HK-2 (cell line): Measurements from ENCODE around the gene FAM204A.

Source experiments
- DNase-seq: peaks from one replicate; pipeline ENCODE4 v3.0.0-alpha.2; 2018; ENCODE audit not compliant: unreplicated experiment

Gene FAM204A

DNA sequence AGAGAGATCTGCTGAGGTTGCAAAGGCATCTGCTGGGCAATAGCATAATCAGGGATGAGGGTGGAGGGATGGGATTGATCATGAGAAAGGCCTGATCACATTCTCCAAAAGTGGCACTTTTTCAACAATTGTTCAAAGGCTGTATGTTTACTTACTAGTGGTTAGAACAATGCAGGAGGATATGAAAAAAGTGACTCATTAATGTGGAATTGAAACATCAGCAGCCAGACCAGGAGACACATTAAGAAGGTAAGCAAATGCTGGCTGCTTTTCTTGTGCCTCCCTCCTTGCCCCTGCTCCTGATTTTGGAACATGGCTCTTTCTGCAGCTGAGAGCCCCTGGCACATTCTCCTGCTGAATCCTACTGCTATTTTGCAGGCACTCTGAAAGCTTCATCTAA, 63.5 kb downstream of the FAM204A start:
- DNase-seq, result no peak

DNA sequence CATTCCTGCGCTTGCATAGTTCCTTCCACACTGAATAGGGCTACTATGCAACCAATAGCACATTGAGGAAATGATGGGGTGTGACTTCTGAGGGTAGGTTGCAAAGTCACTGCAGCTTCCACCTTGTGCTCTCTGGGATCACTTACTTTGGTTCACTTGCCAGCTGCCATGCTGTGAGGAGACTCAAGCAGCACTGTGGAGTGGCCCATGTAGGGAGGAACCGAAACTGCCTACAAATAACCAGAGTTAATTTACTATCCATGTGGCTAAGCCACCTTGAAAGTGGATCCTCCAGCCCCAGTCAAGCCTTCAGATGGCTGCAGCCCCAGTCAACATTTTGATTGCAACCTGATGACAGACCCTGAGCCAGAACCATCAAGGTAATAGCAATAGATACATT, 64.3 kb downstream of the FAM204A start:
- DNase-seq, result no peak

DNA sequence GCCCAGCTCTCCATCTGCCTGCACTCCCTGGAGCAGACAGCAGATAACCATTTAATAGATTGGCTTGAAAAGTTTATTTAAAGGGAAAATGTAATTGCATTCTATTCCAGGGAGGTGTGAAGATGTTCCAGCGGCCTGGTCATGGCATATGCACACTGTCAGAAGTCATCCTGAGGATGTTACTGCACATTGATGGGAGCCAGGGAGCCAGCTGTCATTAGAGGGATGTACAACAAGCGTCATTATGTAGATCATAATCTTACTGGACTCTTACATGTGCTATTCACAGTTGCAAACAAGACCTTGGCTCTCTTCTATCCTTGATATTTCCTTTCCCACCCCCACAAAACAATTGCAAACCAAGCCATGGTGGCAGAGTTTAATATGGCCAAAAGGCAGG, 65.4 kb downstream of the FAM204A start:
- no peak for DNase-seq

DNA sequence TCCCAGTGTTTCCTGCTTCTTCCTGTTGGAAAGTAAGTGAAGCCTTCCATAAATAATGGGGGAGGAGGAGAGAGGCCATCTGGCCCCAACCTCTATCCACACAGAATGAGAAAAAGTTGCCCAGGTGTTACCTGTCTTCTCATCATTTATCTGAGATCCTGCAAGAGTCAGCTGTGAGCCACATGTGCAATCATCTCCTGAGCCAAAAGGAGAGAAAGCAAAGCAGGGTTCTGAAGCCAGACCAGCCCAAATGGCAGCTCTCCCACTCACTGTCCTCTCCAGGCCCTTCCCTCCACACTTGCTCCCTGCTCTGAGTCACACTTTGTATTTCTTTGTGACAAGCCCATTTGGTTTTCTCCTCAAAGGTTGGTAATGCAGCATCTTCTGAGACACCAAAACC, 65.9 kb downstream of the FAM204A start:
- DNase-seq, result no peak

DNA sequence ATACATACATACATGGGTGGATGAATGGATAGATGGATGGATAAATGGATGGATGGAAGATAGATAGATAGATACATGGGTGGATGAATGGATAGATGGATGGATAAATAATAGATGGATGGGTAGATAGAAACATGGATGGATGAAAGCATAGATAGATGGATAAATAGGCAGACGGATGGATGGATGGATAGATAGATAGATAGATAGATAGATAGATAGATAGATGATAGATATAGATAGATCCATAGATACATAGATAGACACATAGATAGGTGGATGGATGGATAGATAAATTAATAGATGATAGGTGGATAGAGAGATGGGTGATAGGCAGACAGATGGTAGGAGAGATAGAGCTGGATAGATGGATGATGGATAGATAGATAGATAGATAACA, 68.5 kb downstream of the FAM204A start:
- DNase-seq, result no peak

DNA sequence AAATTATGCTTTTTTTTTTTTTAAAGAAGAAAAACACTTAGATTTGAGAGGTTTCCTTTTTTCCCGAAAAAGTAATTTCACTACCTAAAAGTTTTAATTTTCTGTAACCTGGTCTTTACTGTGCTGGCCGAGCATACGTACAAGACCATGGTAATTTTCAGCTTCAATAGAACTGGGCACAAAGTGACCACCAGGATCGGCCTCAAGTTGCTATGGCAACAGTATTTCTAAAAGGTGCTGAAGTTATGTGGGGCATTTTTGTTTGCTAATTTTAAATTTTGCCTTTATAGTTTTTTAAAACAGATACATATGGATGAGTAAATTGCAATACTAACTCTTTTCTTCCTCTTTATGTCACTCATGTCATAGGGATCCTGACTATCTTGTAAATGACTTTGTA, 69.4 kb downstream of the FAM204A start:
- DNase-seq, result no peak

DNA sequence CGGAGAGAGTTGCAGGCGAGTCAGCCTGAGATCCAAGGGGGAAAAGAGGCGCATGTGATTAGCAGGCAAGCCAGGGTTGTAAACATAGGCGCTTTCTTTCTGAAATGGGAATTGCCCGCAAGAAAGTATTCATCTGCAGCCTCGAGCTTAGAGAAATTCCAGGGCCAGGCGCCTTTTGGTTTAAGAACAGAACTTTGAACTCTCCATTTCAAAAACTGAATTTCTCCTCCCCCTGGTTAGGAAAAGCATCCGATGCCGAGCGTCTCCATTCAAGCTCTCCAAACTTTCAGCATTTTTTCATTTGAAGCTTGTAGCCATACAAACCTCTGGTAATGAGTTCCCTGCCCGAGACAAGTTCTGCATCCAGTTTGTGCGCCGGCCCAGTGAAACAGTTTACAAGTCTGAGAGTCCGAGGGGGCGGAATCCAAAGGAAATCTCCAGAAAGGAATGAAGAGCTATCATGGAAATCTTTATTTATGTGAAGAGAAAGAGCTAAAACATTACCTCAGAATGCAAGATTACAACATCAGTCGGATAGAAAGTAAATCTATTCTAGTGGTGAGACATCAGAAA, 69.9 kb downstream of the FAM204A start:
- no peak for DNase-seq

DNA sequence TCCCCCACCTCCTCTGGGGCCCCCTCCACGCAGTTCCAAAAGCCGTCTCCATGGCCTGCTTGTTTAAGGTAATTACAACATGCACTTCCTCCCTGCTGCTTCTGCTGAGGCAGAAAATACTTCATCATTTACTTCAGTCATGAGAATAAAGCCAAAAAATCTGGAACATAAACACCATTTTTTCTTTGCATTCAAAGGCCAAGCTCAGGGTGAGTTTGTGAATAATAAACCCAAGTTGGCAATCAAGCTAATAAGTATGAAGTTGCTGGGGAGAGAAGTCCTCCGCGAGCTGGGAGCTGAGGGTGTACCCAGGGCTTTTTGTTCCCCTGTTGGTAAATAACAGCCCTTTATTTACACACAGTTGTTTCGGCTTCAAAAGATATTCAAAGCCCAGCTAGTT, 70.5 kb downstream of the FAM204A start:
- no peak for DNase-seq

DNA sequence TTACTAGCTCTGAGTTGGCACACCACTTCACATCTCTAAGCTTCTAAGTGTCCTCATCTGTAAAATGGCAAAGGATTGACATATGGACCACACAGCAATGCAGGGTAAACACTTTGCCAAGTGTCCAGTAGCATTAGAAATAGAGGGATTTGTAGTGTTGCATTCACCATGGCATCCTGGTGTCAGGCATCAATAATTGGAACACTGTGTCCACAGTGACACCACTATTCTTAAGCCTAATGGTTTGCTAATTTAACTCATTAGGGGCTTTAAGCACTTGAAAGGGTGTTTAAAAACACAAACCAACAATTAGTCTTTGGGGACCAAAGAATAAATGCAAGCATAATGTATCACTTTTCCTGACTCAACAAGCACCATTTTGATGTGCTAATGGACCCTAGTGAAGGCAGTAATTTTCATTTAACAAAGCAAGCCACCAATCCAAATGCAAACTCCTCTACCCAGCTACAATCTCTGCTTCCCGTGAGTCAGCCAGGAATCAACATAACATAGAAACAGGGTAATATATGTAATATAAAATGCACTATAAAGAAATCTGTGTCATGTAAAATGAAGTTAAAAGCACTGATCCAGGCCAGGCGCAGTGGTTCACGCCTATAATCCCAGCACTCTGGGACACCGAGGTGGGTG, 75.9 kb downstream of the FAM204A start:
- DNase-seq, result no peak

DNA sequence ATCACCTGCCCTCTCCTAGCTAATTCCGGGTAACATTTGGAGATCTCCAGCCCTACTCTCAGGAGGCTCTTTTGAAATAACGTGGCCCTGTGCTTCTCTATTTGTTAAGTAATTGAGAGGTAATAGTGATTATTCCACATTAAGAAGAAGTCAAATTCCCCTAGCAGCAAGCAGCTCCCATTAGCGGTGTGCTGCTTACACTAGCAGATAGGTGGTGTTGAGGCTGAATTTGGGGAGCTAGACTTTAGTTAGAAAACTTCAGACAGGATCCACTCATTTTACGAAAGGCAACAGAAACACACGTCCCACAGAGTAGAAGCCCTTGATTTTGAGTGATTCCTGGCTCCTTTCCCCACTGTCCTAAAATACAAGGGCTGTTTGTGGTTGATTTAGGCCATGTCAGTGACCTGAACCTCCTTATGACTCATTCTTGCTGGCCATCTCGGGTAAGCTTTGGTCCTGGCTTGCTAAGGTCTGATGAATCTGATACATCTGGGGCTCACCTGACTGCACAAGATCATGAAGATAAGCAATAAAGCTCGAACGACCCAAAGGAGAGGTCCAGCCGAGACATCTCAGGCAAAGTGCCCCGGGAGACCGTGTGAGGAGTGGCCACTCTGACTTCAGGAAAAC, 77.2 kb downstream of the FAM204A start:
- no peak for DNase-seq

DNA sequence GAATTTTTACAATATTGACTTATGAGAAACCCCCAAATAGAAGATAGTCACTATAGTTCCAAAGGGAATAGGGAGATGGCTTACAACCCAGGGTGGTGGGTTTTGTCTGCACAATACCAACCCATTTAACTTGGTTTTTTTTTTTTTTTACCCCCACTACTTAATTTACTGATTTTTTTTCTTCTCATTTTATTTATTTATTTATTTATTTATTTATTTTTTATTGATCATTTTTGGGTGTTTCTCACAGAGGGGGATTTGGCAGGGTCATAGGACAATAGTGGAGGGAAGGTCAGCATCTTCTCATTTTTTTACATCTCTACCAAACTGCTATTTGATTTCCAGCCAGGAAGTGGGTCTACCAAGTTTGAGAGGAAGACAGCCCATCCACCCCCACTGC, 77.9 kb downstream of the FAM204A start:
- no peak for DNase-seq

DNA sequence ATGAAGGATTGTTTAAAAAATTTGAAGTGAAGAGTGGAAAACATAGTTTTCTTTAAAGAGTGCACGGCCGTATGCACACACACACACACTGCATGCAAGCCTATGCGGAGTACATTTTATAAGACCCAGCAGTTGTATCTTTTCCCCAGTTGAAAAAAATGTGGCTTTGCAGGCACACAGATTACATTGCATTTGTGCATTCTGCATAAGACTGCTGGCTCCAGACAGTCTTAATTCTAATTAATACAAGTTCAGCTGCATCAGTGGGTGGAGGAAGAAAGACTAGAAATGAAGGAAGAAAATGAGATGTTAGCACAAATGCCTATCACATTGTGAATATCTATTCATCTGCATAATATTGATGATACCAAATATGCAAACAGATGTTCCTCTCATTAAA, 79.6 kb downstream of the FAM204A start:
- no peak for DNase-seq

DNA sequence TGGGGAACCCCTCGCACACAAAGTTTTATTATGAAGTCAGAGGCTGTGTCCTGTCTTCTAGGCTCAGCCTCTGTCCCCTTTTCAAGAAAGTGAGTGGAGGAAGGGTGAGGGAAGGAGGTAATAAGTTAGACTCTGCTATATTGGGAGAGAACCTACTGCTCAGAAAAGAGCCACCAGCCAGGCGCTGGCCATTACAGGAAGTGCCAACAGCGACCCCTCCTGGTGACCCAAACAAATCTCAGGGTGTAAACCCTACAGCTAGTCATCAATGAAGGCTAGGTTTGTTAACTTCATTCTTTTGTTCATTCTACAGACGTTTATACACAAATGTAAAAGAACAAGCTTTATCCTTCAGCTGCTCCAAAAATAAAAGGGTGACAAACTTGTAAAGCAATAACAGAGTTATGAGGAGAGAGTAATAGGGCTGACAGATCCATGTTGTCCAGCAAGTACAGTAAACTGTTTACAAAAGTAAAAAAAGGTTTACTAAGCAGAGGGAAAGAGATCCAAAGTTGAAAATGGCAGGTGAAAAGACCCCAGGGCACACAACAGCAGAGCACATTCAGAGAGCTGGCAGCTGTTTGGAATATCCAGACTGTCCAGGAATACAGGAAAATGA, 82.7 kb downstream of the FAM204A start:
- peak; percentile 59 for DNase-seq

DNA sequence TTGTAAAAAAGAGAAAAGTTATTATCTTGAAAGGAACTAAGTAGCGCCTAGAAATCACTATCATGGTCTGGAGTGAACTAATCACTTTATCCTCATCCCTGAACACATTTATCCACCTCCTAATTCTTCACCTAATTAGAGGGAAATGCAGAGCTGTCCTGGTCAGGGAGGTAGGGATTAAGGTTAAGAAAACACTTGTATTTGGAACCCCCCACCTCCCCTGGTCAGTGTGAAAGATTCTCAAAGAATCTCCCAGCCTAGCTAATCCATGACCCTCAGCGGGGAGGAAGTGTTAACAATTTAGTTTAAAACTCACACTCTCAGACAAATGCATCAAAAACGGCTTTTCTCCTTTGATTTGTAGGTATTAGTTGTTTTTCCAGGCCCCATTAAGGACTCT, 83.8 kb downstream of the FAM204A start:
- DNase-seq, result no peak

DNA sequence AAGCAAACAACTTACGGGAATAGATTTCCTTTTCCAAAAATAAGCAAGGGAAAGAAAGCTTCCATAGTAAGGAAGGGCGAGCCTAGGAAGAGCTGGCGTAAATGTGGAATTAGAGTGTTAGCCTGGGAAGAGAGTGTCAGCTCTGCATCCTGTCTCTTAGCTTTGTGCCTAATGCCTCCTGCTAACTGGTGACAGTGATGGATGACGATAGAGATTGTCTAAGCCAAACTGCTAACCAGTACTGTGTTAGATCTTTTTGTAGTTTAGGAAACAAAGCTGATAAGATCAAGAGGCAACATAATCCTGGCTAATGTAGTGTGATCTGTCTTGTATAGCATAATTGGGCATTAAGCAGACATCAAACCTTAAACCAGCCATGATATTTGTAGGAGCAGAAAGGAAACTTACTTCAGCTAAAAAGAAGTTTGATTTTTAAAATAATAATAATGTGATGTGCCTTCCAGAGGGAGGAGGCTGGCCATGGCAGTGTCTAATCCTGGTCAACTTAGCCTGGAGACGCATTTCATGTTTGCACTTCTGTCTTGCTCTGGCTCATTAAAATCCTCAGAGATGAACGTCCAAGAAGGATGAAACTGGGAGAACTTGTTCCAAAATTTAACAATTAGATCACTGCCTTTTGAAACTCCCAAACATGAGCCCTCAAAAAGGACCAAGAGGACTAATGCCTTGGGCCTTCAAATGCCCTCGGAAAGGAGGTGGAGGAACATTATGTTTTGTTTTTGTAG, 85.1 kb downstream of the FAM204A start:
- no peak for DNase-seq

DNA sequence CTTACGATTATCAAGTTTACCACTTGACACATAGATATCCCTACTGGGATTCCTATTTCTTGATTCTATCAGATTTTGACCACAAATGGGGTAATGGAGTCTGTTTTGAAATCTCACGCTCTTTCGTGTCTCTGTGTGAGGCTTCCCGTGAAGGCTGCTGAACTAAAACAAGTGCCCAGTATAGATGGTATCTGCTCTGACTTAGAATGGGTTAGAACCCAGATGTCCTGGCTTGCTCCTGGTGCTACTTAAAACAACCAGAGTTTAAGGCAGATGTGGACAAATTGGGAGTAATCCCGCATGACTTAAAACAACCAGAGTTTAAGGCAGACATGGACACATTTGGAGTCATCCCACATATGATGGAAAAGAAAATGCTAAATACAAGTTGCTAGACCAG, 85.9 kb downstream of the FAM204A start:
- no peak for DNase-seq

DNA sequence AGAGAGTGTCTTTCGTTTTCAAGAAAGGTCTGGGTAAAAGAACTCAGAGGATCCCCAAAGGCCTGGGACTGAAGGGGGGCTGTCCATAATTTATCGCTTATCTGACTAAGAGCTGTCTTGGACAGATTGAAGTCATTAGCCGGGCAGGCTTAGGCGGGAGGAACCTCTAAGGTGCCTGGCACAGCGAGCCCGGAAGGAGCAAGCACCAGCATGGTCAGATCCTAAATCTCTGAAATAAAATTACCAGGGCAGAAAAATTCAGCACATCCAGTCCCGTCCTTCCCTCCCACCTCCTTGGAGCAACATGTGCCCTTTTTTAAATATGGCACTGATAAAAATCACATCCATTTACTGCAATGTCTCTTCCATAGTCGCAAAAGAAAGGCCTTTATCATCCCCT, 86.8 kb downstream of the FAM204A start:
- no peak for DNase-seq

DNA sequence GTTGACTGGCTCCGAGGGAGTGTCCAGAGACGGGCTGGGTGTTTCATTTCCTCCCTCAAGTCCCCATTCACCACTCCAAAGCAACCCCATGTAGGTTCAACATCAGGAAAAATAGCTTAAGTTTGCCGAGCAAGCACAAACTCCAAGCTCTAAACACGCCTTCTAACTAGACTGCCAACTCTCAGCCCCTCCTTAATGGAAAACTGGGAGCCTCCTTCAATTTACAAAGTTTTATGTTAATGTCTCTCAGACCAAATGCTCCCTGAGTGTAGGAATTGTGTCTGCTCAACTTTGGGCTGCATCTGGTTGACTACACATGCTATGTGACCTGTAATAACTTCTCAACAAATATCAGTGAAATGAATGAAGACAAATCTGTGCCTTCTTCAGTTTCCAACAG, 87.5 kb downstream of the FAM204A start:
- no peak for DNase-seq

DNA sequence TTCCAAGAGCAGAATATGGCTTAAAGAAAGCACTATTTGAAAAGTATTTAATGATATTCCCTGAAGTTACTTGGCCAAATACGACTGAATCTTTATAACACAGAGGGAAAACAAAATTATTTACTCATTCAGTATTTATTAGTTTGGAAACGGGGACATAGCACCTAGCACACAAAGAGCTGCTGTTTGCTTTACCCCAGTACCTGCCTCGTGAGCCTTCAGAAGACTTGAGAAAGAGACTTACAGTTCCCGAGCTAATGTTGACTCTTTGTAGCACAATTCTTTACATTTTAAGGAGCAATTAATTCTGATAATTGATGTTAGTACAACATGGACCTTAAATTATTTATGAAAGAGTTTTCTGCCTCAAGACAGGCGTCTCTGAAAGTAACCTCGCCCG, 88.7 kb downstream of the FAM204A start:
- no peak for DNase-seq

DNA sequence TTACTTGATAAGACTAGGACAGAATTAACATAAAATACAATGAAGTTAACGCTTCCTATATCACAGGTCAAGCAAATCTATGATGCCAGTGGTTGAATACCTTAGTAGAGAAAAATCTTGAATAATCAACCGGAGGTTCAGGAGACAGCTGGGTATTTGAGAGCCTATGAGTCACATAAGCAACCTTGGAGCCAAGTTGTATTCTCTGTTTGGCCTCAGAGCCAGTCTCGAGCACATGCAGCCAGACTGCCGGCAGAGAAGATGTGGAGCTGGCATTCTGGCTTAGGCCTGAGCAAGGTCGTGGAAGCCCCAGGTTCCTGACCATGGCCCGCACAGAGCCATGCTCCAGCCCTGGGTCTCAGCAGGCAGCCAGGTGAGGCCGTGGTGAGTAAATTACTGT, 90.3 kb downstream of the FAM204A start:
- no peak for DNase-seq

DNA sequence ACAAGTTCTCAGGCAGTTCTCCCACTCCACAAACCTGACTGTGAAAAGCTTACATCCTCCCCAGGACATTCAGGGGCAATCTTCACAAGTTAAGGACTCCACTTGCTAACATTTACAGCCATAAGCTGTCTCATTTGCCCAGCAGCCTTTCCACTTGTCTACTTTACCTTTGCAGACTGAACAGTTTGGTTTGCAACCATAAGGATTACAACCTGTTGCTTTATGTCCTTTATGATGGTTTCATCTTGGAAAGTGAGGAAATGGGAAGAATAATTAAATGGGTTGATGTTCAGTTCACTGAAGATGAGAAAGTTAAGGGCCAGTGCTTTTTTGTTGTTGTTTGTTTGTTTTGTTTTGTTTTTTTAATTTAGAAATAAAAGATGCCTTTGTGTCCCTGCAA, 92.4 kb downstream of the FAM204A start:
- no peak for DNase-seq
